ENCODE results near the gene PANX3.

PANX3 gene

GRCh38 chr11:124612567-124613246 is 1.5 kb downstream of the PANX3 start:
- DNase-seq (ENCODE audit: low read depth, low spot score): no peak

GRCh38 chr11:124618863-124619262 is 7.6 kb downstream of the PANX3 start:
- no peak for DNase-seq (ENCODE audit: low read depth, low spot score)

GRCh38 chr11:124622531-124623451 is 11.6 kb downstream of the PANX3 start, which contains the start of gene TBRG1:
TSS of gene TBRG1 (plus strand) at chr11:124622864. CDS start at chr11:124623084, 220 bp downstream.
- DNase-seq (ENCODE audit: low read depth, low spot score): peak; percentile 69

- DNase-seq (ENCODE audit: low read depth, low spot score): no peak
Measured at GRCh38 chr11:124623861-124624525, 12.8 kb downstream of the PANX3 start.

GRCh38 chr11:124625504-124626168 is 14.4 kb downstream of the PANX3 start:
- DNase-seq (ENCODE audit: low read depth, low spot score): no peak

GRCh38 chr11:124627546-124627945 is 16.3 kb downstream of the PANX3 start:
- DNase-seq (ENCODE audit: low read depth, low spot score): no peak

GRCh38 chr11:124629961-124630360 is 18.7 kb downstream of the PANX3 start:
- no peak for DNase-seq (ENCODE audit: low read depth, low spot score)

- no peak for DNase-seq (ENCODE audit: low read depth, low spot score)
Measured at GRCh38 chr11:124633355-124633754, 22.1 kb downstream of the PANX3 start.

- DNase-seq (ENCODE audit: low read depth, low spot score): no peak
Measured at GRCh38 chr11:124635932-124636331, 24.7 kb downstream of the PANX3 start.

- DNase-seq (ENCODE audit: low read depth, low spot score): no peak
Measured at GRCh38 chr11:124638500-124638899, 27.3 kb downstream of the PANX3 start.

GRCh38 chr11:124639186-124639585 is 28.0 kb downstream of the PANX3 start:
- no peak for DNase-seq (ENCODE audit: low read depth, low spot score)

GRCh38 chr11:124640666-124641065 is 29.4 kb downstream of the PANX3 start:
- no peak for DNase-seq (ENCODE audit: low read depth, low spot score)

GRCh38 chr11:124642628-124643027 is 31.4 kb downstream of the PANX3 start:
- DNase-seq (ENCODE audit: low read depth, low spot score): no peak

- DNase-seq (ENCODE audit: low read depth, low spot score): no peak
Measured at GRCh38 chr11:124643042-124643604, 31.9 kb downstream of the PANX3 start.

- no peak for DNase-seq (ENCODE audit: low read depth, low spot score)
Measured at GRCh38 chr11:124643605-124644425, 32.6 kb downstream of the PANX3 start.

GRCh38 chr11:124644426-124645280 is 33.4 kb downstream of the PANX3 start:
- DNase-seq (ENCODE audit: low read depth, low spot score): no peak

GRCh38 chr11:124646148-124646547 is 34.9 kb downstream of the PANX3 start:
- DNase-seq (ENCODE audit: low read depth, low spot score): no peak

- DNase-seq (ENCODE audit: low read depth, low spot score): no peak
Measured at GRCh38 chr11:124648610-124649009, 37.4 kb downstream of the PANX3 start.

Measured in iPS DF 19.7 (cell line).